Thyroid gland (tissue), 4 donors: Measurements from ENCODE around the gene RHO.

Source experiments
- POLR2A ChIP-seq, 2 donors: fragments of 450-650 bp; IDR thresholded peaks; one replicate each; pipeline ENCODE4 v1.6.1; 2017; ENCODE audit warnings: antibody characterized with exemption in 2 of 2, mild to moderate bottlenecking in 2 of 2, moderate library complexity in 1 of 2
- TF ChIP-seq, protein P1 (sequence below), 6 experiments: fragments of 200-600 bp in 3 of 6; fragments of 450-650 bp in 3 of 6; sonication (generic) in 3 of 6; IDR thresholded peaks; one replicate each; pipeline ENCODE4 v1.5.1; 2016 to 2019; ENCODE audit warnings: antibody characterized with exemption in 6 of 6, mild to moderate bottlenecking in 2 of 6, inconsistent platforms in 1 of 6, moderate library complexity in 1 of 6

DNA sequence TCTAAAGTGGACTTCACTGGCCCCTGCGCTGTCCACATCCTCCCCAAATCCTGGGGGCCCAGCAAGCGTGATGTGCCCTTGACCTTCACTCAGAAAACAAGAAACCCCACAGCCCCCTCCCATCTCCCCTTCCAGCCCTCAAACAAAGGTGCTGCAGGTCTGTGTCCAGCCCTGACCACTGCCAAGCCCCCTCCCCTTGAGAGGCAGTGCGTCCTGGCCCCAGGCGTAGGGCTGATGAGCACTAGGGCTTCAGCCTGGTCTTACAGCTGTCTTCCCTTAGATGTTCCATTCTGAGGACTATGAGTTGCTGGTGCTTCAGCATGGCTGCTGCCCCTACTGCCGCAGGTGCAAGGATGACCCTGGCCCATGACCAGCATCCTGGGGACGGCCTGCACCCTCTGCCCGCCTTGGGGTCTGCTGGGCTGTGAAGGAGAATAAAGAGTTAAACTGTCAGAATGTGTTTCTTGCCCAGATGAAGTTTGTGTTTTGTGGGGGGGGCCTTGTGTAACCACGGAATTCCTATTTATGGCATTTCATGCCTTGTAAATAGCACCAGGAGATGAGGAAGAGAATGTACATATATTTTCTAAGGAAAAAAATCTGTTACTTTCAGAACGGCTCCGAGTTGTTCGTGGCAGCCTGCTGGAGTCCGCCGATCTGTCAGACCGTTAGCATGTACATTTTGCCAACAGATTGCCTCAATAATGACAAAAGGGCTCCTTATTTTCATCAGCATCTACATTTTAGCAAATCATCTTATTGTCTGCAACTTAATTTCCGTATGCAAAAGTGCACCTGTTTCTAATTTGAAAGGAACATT is 8.3 kb upstream of the RHO start:
- TF ChIP-seq, protein P1, sequence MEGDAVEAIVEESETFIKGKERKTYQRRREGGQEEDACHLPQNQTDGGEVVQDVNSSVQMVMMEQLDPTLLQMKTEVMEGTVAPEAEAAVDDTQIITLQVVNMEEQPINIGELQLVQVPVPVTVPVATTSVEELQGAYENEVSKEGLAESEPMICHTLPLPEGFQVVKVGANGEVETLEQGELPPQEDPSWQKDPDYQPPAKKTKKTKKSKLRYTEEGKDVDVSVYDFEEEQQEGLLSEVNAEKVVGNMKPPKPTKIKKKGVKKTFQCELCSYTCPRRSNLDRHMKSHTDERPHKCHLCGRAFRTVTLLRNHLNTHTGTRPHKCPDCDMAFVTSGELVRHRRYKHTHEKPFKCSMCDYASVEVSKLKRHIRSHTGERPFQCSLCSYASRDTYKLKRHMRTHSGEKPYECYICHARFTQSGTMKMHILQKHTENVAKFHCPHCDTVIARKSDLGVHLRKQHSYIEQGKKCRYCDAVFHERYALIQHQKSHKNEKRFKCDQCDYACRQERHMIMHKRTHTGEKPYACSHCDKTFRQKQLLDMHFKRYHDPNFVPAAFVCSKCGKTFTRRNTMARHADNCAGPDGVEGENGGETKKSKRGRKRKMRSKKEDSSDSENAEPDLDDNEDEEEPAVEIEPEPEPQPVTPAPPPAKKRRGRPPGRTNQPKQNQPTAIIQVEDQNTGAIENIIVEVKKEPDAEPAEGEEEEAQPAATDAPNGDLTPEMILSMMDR (IDR thresholded peaks at IDR 0.05) = no peak
- no peak for TF ChIP-seq POLR2A (IDR thresholded peaks at IDR 0.05)
